A549 treated with RU486 at 1 μM for 4 hours (cell line): ENCODE data around the gene SERP1. TPM values are rescaled to one million over a fixed set of nuclear protein-coding genes. Genes with fewer than 3 reads are reported as not detected.

ENCODE experiments used
- total RNA-seq: library from RNA; stranded (reverse); fragments of 200-300 nt; extraction: Qiagen RNA extraction; gene quantifications from 5 replicates; pipeline ENCODE4 v1.2.3, GENCODE V29; 2022; ENCODE audit warnings: low read depth

The SERP1 gene
- 58.5 to 116 TPM (median 104 TPM) in 5 replicates for total RNA-seq

GRCh38 chr3:150546226-150547044 is at the start of gene SERP1, which contains the start of gene EIF2A:
TSS of gene SERP1 (minus strand) at chr3:150546496. CDS start at chr3:150546135, 361 bp downstream.
TSS of gene EIF2A (plus strand) at chr3:150546787. CDS start at chr3:150546803, 16 bp downstream.

Other genes with a start within 250 kb of the SERP1 start
- 10.6 to 13.3 TPM (median 12.3 TPM) in 5 replicates for gene TSC22D2, start 138.2 kb downstream of the SERP1 start, total RNA-seq
- 68.8 to 98.8 TPM (median 75.2 TPM) in 5 replicates for gene EIF2A, start 291 bp upstream of the SERP1 start, total RNA-seq
- 90.4 to 111 TPM (median 104 TPM) in 5 replicates for gene SELENOT, start 56.8 kb upstream of the SERP1 start, total RNA-seq
- gene ERICH6, start 157.4 kb upstream of the SERP1 start, total RNA-seq: 0.05 TPM in 1 of 5 replicates, not detected in the others
- gene SIAH2, start 216.7 kb upstream of the SERP1 start, total RNA-seq: 15.3 to 21.5 TPM (median 19.7 TPM) in 5 replicates